Body of pancreas (tissue), 4 donors: Measurements from ENCODE around the gene PRR7. TPM values are rescaled to one million over a fixed set of nuclear protein-coding genes. Genes with fewer than 3 reads are reported as not detected.

ENCODE experiments used
- ATAC-seq: fragments of 150-250 bp; one replicate; pipeline ENCODE4 v1.9.1; 2016
- DNase-seq, 4 donors: peaks; one replicate each; pipeline ENCODE4 v3.0.0-alpha.2; 2019
- H3K27ac ChIP-seq, 4 donors: fragments of 200-600 bp; sonication (generic); 1 replicate in 3 of 4; 2 replicates in 1 of 4; pipeline versions ENCODE4 v1.5.1 to v1.6.1; 2016 to 2019; ENCODE audit warnings: mild to moderate bottlenecking in 1 of 4, mixed read lengths in 1 of 4, moderate library complexity in 1 of 4
- H3K27me3 ChIP-seq, 2 donors: fragments of 200-600 bp; sonication (generic); one replicate each; pipeline ENCODE4 v1.6.0; 2016; ENCODE audit warnings: mild to moderate bottlenecking in 1 of 2
- H3K36me3 ChIP-seq, 2 donors: fragments of 200-600 bp; sonication (generic); replicated peaks in 1 of 2; 2 replicates each; pipeline ENCODE4 v1.5.1; 2016; ENCODE audit warnings: low read depth in 2 of 2; ENCODE audit not compliant: insufficient read depth in 1 of 2
- H3K4me1 ChIP-seq: fragments of 200-600 bp; sonication (generic); one replicate; pipeline ENCODE4 v1.6.0; 2016
- H3K4me3 ChIP-seq, 2 donors: fragments of 200-600 bp; sonication (generic); 1 replicate in 1 of 2; 2 replicates in 1 of 2; pipeline ENCODE4 v1.5.1; 2016 to 2019
- H3K9me3 ChIP-seq, 3 donors: fragments of 200-600 bp; sonication (generic); 1 replicate in 2 of 3; 2 replicates in 1 of 3; pipeline ENCODE4 v1.5.1; 2016
- CTCF ChIP-seq, 7 experiments: fragments of 450-650 bp in 4 of 7; fragments of 200-600 bp in 3 of 7; sonication (generic) in 3 of 7; IDR thresholded peaks; one replicate each; pipeline ENCODE4 v1.5.1; 2016 to 2019; ENCODE audit warnings: antibody characterized with exemption in 7 of 7
- POLR2A ChIP-seq, 3 donors: fragments of 450-650 bp; IDR thresholded peaks; one replicate each; pipeline ENCODE4 v1.6.1; 2016; ENCODE audit warnings: antibody characterized with exemption in 3 of 3, mild to moderate bottlenecking in 2 of 3
- WGBS, 2 donors: methylation state at CpG; one replicate each; pipeline ENCODE4 v1.1.5; 2017; 5-methylcytosine and 5-hydroxymethylcytosine counted together
- intact Hi-C: fragments of 100-400 bp; cut with DNase I; formaldehyde crosslinking; loops from one replicate; pipeline ENCODE4 v1.15.1; 2023
- total RNA-seq, 2 donors: library from RNA; depleted of rRNA; stranded (reverse); fragments of >200 nt; gene quantifications; one replicate each; pipeline ENCODE4 v1.1.0, GENCODE V29; 2016

The PRR7 gene
- total RNA-seq, 2 donors from 2014 or later = 0.78 to 1.3 TPM

GRCh38 chr5:177458912-177459350 lies 12.3 kb downstream of the PRR7 start:
- Histone ChIP-seq H3K27ac (no peak overlapping the region), H3K9me3 (no peaks in the 10 kb centered on the region), H3K4me3 (no peak overlapping the region), H3K4me1 (peaks cover 16% of the 10 kb centered on the region), H3K27me3 (no peaks in the 10 kb centered on the region), H3K36me3 (no peaks in the 10 kb centered on the region)
- 89 to 100% methylated on average over 2 to 14 of the region's 14 CpGs for WGBS, 2 donors
- TF ChIP-seq CTCF (IDR thresholded peaks at IDR 0.05) (no peak), POLR2A (IDR thresholded peaks at IDR 0.05) (no peak)
- intact Hi-C loops = no loop called here
- no peak for ATAC-seq
- no peak for DNase-seq

- WGBS, 2 donors = 83 to 85% methylated on average over 10 to 11 of the region's 11 CpGs
- H3K27me3 ChIP-seq = no peaks in the 10 kb centered on the region
- intact Hi-C loops = no loop called here
- no peak overlapping the region for H3K4me3 ChIP-seq
- ATAC-seq (no peak), DNase-seq (no peak)
- H3K9me3 ChIP-seq = no peaks in the 10 kb centered on the region
- no peak overlapping the region for H3K27ac ChIP-seq
- peaks cover 12% of the 10 kb centered on the region for H3K4me1 ChIP-seq
- no peaks in the 10 kb centered on the region for H3K36me3 ChIP-seq
- TF ChIP-seq CTCF (IDR thresholded peaks at IDR 0.05) (no peak), POLR2A (IDR thresholded peaks at IDR 0.05) (no peak)
Measured at GRCh38 chr5:177459357-177459756, 12.7 kb downstream of the PRR7 start.

GRCh38 chr5:177459819-177460628 lies 13.4 kb downstream of the PRR7 start:
- intact Hi-C loops = no loop called here
- ATAC-seq = no peak
- no peak overlapping the region for H3K4me3 ChIP-seq
- TF ChIP-seq CTCF (IDR thresholded peaks at IDR 0.05) = no peak
- no peak for TF ChIP-seq POLR2A (IDR thresholded peaks at IDR 0.05)
- WGBS, 2 donors = 92 to 93% methylated on average over 13 to 23 of the region's 28 CpGs
- H3K27me3 ChIP-seq = no peaks in the 10 kb centered on the region
- H3K4me1 ChIP-seq = peaks cover 8% of the 10 kb centered on the region
- no peaks in the 10 kb centered on the region for H3K36me3 ChIP-seq
- H3K27ac ChIP-seq = no peak overlapping the region
- H3K9me3 ChIP-seq = no peaks in the 10 kb centered on the region
- DNase-seq = no peak

- no peak overlapping the region for H3K4me3 ChIP-seq
- no peak overlapping the region for H3K27ac ChIP-seq
- no peaks in the 10 kb centered on the region for H3K9me3 ChIP-seq
- no peak for ATAC-seq
- 73 to 84% methylated on average over 22 to 26 of the region's 27 CpGs for WGBS, 2 donors
- no peak for TF ChIP-seq CTCF (IDR thresholded peaks at IDR 0.05)
- TF ChIP-seq POLR2A (IDR thresholded peaks at IDR 0.05) = no peak
- DNase-seq = no peak
- no peaks in the 10 kb centered on the region for H3K4me1 ChIP-seq
- intact Hi-C loops = no loop called here
- no peaks in the 10 kb centered on the region for H3K27me3 ChIP-seq
- no peaks in the 10 kb centered on the region for H3K36me3 ChIP-seq
Measured at GRCh38 chr5:177462021-177462670, 15.5 kb downstream of the PRR7 start.
